AG04450 (cell line): ENCODE measurements around the gene FTSJ3. TPM values are rescaled to one million over a fixed set of nuclear protein-coding genes. Genes with fewer than 3 reads are reported as not detected.
"Not testable (repeated sequence)": the region's sequence is repeated elsewhere in the genome, so short reads cannot be mapped to it uniquely, and the experiment has no call there.

Experiments
- CTCF ChIA-PET: fragments of 300-600, 350-600 bp; formaldehyde crosslinking; extraction: SDS; loops from one replicate; lab custom pipeline; 2022; ENCODE audit warnings: antibody characterized with exemption, inconsistent platforms; lab: Charles Lee
- POLR2A ChIA-PET: fragments of 350-600 bp; formaldehyde crosslinking; extraction: SDS; loops from one replicate; lab custom pipeline; 2021; ENCODE audit warnings: antibody characterized with exemption, inconsistent platforms; lab: Yijun Ruan, JAX
- DNase-seq: peaks from one replicate; pipeline ENCODE4 v3.0.0-alpha.2; 2011; ENCODE audit warnings: low read depth, low spot score
- H3K27ac ChIP-seq: one replicate; pipeline ENCODE4 v1.5.1; 2012; ENCODE audit warnings: low read depth, low read length, control low read depth
- H3K27me3 ChIP-seq: one replicate; pipeline ENCODE4 v1.6.0; 2012; ENCODE audit warnings: low read length; ENCODE audit not compliant: control insufficient read depth, insufficient read depth
- H3K4me3 ChIP-seq: 2 replicates; pipeline ENCODE4 v1.5.1; 2011; ENCODE audit warnings: mild to moderate bottlenecking, low read depth, low read length, control low read depth
- H3K9me3 ChIP-seq: 2 replicates; pipeline ENCODE4 v1.5.1; 2012; ENCODE audit warnings: low read length; ENCODE audit not compliant: control insufficient read depth, insufficient read depth
- polyA plus RNA-seq: library from polyadenylated mRNA; depleted of rRNA; stranded (reverse); fragments of >200 nt; gene quantifications from 2 replicates; pipeline ENCODE4 v1.2.3, GENCODE V29; 2011
- TF ChIP-seq, protein P1 (sequence below): IDR thresholded peaks from 2 replicates; pipeline ENCODE4 v1.5.1; 2011; ENCODE audit warnings: low read depth, low read length, control low read depth, inconsistent platforms

The FTSJ3 gene
- polyA plus RNA-seq, 1 experiment: 58.4 TPM

DNA sequence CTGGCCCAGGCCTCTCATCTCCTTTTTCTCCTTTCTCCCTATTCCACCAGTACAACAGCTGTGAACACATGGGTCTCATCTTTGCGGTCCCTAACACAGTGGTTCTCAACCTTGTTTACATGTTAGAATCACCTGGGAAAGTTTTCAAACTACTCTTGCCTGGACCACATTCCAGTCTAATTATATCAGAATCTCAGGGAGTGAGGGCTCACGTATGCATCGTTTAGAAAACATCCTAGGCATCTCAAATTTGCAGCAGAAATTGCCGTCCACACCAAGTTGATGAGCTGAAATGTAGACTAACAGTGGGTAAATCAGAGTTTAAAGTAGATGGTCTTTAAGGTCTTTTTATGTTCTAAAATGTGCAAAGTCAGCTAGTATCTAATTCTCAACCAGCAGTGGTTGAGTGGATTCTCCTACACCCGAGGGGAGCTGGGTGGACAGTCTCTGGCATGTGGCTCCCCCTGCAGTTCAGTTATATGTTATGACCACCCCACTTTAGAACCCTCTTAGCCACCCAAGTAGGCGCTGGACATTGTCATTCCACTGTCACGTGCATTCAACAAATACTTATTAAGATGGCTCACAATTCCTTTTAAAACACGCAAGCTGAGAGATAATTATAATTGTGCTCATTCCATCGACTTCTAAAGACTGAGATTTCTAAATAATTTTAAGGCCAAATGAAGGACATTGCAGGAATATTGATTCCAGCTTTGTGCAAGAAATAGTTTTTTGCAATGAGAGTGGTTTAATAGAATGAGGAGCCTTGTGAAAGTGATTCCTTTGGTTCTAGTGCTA is 42.2 kb upstream of the FTSJ3 start:
- not testable (repeated sequence) for DNase-seq
- CTCF ChIA-PET: interaction anchor here (1.4 kb wide), 1 partner anchor 12 kb away, joined by 6 read pairs; the partner anchor contains the start of gene GH2

DNA sequence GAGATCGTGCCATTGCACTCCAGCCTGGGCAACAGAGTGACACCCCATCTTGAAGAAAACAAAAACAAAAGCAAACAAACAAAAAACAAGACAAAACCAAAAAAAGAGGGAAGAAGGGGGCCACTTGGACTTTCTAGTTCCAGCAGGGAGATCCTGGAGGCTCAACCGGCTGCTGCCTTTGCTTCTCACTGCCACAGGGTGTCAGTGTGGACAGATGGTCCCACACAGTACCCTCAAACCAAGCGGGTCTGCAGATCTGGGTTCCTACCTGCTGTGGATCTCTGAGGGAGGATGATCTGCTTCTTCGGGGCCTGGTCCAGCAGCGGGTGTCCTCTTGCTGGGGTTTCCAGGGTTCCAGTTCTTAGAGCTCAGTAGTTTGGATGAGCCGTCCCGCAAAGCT is 39.2 kb upstream of the FTSJ3 start:
- TF ChIP-seq, protein P1, sequence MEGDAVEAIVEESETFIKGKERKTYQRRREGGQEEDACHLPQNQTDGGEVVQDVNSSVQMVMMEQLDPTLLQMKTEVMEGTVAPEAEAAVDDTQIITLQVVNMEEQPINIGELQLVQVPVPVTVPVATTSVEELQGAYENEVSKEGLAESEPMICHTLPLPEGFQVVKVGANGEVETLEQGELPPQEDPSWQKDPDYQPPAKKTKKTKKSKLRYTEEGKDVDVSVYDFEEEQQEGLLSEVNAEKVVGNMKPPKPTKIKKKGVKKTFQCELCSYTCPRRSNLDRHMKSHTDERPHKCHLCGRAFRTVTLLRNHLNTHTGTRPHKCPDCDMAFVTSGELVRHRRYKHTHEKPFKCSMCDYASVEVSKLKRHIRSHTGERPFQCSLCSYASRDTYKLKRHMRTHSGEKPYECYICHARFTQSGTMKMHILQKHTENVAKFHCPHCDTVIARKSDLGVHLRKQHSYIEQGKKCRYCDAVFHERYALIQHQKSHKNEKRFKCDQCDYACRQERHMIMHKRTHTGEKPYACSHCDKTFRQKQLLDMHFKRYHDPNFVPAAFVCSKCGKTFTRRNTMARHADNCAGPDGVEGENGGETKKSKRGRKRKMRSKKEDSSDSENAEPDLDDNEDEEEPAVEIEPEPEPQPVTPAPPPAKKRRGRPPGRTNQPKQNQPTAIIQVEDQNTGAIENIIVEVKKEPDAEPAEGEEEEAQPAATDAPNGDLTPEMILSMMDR: peak; percentile 16; the same call in 1 of the 2 replicates
- DNase-seq, H3K27me3 ChIP-seq, H3K27ac ChIP-seq, H3K4me3 ChIP-seq, POLR2A ChIA-PET, H3K9me3 ChIP-seq: not testable (repeated sequence)
- CTCF ChIA-PET: interaction anchor here (0.6 to 1.8 kb wide), 9 partner anchors 9 to 230 kb away, joined by 3 to 14 read pairs (median 5); partner anchors contain the start of genes CSHL1 and GH2

More for the DNA sequence above, 42.2 kb upstream of the FTSJ3 start:
- H3K9me3 ChIP-seq, POLR2A ChIA-PET, H3K4me3 ChIP-seq, H3K27me3 ChIP-seq, H3K27ac ChIP-seq: not testable (repeated sequence)
- TF ChIP-seq, protein P1: peak; percentile 27

DNA sequence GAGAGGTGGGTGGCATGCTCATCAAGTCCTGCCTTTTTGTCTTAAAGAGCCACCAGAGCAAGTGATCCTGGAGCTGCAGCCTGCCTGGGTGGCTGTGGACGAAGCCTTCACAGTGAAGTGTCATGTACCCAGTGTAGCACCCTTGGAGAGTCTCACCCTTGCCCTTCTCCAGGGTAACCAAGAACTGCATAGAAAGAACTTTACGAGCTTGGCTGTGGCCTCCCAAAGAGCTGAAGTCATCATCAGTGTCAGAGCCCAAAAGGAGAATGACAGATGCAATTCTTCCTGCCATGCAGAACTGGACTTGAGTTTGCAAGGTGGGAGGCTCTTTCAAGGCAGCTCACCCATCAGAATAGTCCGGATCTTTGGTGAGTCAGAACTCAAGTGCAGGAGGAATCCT is 31.8 kb upstream of the FTSJ3 start:
- Histone ChIP-seq H3K4me3 (no peak overlapping the region), H3K9me3 (no peaks in the 10 kb centered on the region), H3K27me3 (peaks cover 13% of the 10 kb centered on the region), H3K27ac (no peak overlapping the region)
- ChIA-PET POLR2A (no interaction called here), CTCF (interaction anchor here (0.5 to 1.8 kb wide), 3 partner anchors 11 to 171 kb away, joined by 3 to 6 read pairs (median 4); no protein-coding TSS in a partner anchor)
- DNase-seq: no peak
- TF ChIP-seq, protein P1: no peak

DNA sequence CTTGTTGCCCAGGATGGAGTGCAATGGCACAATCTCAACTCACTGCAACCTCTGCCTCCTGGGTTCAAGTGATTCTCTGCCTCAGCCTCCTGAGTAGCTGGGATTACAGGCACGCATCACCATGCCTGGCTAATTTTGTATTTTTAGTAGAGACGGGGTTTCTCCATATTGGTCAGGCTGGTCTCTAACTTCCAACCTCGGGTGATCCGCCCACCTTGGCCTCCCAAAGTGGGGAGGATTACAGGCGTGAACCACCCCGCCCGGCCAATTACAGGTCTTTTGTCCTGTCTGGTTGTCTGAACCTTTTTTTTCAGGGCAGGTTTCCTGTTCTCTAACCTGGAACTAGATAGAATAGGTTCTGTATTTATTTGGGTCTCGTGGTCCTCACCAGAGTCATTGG is 29.0 kb upstream of the FTSJ3 start:
- CTCF ChIA-PET: interaction anchor here (0.5 to 2.8 kb wide), 4 partner anchors 9 to 621 kb away, joined by 3 to 14 read pairs (median 6); no protein-coding TSS in a partner anchor
- POLR2A ChIA-PET, H3K27ac ChIP-seq, DNase-seq, H3K4me3 ChIP-seq, H3K9me3 ChIP-seq: not testable (repeated sequence)
- H3K27me3 ChIP-seq: peaks cover 23% of the 10 kb centered on the region

DNA sequence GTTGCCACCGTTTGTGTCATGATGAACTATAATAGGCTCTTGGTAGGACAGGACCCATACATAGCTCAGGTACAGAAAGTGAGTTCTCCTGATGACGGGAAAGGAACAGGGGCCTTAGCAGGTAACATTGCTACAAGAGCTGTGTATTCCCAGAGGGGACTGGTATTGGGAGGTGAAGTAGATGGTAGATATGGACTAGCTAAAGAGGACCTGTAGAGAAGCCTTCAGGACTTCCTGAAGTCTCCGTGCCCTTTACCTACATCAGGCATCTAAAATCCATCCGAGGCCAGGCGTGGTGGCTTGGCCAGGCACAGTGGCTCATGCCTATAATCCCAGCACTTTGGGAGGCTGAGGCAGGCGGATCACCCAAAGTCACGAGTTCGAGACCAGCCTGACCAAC is 27.7 kb upstream of the FTSJ3 start:
- Histone ChIP-seq H3K9me3 (no peaks in the 10 kb centered on the region), H3K27ac (no peak overlapping the region), H3K27me3 (peaks cover 22% of the 10 kb centered on the region), H3K4me3 (no peak overlapping the region)
- TF ChIP-seq, protein P1: no peak
- DNase-seq: no peak
- ChIA-PET CTCF (interaction anchor here (2.8 kb wide), 1 partner anchor 11 kb away, joined by 14 read pairs; no protein-coding TSS in a partner anchor), POLR2A (no interaction called here)
